Measurements from ENCODE around the gene GPR4. TPM values are rescaled to one million over a fixed set of nuclear protein-coding genes. Genes with fewer than 3 reads are reported as not detected.

GPR4 gene
- total RNA-seq, 1 experiment from 2014 or later = 0.23 TPM

- no peak for TF ChIP-seq CTCF (IDR thresholded peaks at IDR 0.05)
Observed at GRCh38 chr19:45584332-45585157, 17.5 kb downstream of the GPR4 start, which contains the start of gene OPA3 (continued).

GRCh38 chr19:45581576-45581975 is 20.4 kb downstream of the GPR4 start:
- no peaks in the 10 kb centered on the region for H3K36me3 ChIP-seq (ENCODE audit: control insufficient read depth, insufficient read depth, low read length)
- ATAC-seq (no peak), DNase-seq (ENCODE audit: low read depth, low spot score) (no peak)
- H3K27ac ChIP-seq (ENCODE audit: low read length) = peak overlapping the region; percentile 51
- no peaks in the 10 kb centered on the region for H3K9me3 ChIP-seq (ENCODE audit: control insufficient read depth, insufficient read depth, low read depth, low read length)
- ChIA-PET POLR2A (no interaction called here), CTCF (no interaction called here)
- in situ Hi-C loops (cut with HindIII; ENCODE audit: low pct_unique_long_range_greater_than_20kb, low sequenced_read_pairs) = no loop called here
- peaks cover 26% of the 10 kb centered on the region for H3K4me1 ChIP-seq (ENCODE audit: control insufficient read depth, insufficient read depth, low read length)
- intact Hi-C loops (cut with micrococcal nuclease; ENCODE audit: unreplicated experiment) = no loop called here
- H3K27me3 ChIP-seq (ENCODE audit: control insufficient read depth, insufficient read depth, low read length) = no peaks in the 10 kb centered on the region
- TF ChIP-seq TCF7L2 (IDR thresholded peaks at IDR 0.05; ENCODE audit: low read depth, low read length) (no peak), REST (IDR thresholded peaks at IDR 0.05; ENCODE audit: insufficient read depth in 1 of 2, low read depth in 2 of 2, low read length in 1 of 2) (no peak), SIN3A (IDR thresholded peaks at IDR 0.05; ENCODE audit: borderline replicate concordance, insufficient read depth, low read depth, low read length) (no peak), CTCF (IDR thresholded peaks at IDR 0.05) (no peak), POLR2AphosphoS5 (IDR thresholded peaks at IDR 0.05; ENCODE audit: low read depth, low read length) (no peak)
- BruUV-seq (replicated peaks) = TSS peak; percentile 9
- no peak overlapping the region for H3K4me3 ChIP-seq (ENCODE audit: low read depth in 2 of 2, low read length in 2 of 2)

- Histone ChIP-seq H3K4me3 (ENCODE audit: low read depth in 2 of 2, low read length in 2 of 2) (no peak overlapping the region), H3K27ac (ENCODE audit: low read length) (no peak overlapping the region), H3K27me3 (ENCODE audit: control insufficient read depth, insufficient read depth, low read length) (no peaks in the 10 kb centered on the region), H3K9me3 (ENCODE audit: control insufficient read depth, insufficient read depth, low read depth, low read length) (no peaks in the 10 kb centered on the region), H3K4me1 (ENCODE audit: control insufficient read depth, insufficient read depth, low read length) (peaks cover 20% of the 10 kb centered on the region), H3K36me3 (ENCODE audit: control insufficient read depth, insufficient read depth, low read length) (no peaks in the 10 kb centered on the region)
- DNase-seq (ENCODE audit: low read depth, low spot score) (no peak), ATAC-seq (no peak)
- BruUV-seq (replicated peaks) = no TSS peak
- intact Hi-C loops (cut with micrococcal nuclease; ENCODE audit: unreplicated experiment) (no loop called here), in situ Hi-C loops (cut with HindIII; ENCODE audit: low pct_unique_long_range_greater_than_20kb, low sequenced_read_pairs) (no loop called here)
- ChIA-PET POLR2A (no interaction called here), CTCF (no interaction called here)
- no peak for TF ChIP-seq POLR2AphosphoS5 (IDR thresholded peaks at IDR 0.05; ENCODE audit: low read depth, low read length)
- no peak for TF ChIP-seq TCF7L2 (IDR thresholded peaks at IDR 0.05; ENCODE audit: low read depth, low read length)
- TF ChIP-seq CTCF (IDR thresholded peaks at IDR 0.05) = no peak
Observed at GRCh38 chr19:45578861-45579260, 23.2 kb downstream of the GPR4 start.
